D721Med (cell line): ENCODE results near the gene AGPAT3.

Source experiments
- DNase-seq: peaks from one replicate; pipeline ENCODE4 v3.0.0; 2011; ENCODE audit warnings: low spot score; ENCODE audit not compliant: insufficient read length
- FAIRE-seq: peaks from 2 replicates; lab custom pipeline; 2011; peaks lifted over from hg19 to GRCh38; lab: Jason Lieb, UNC
- TF ChIP-seq, protein P1 (sequence below): IDR thresholded peaks from 2 replicates; pipeline ENCODE4 v1.5.1; 2012; ENCODE audit warnings: mild to moderate bottlenecking, control low read depth; ENCODE audit not compliant: insufficient read depth; ENCODE audit errors: missing control alignments

The AGPAT3 gene

DNA sequence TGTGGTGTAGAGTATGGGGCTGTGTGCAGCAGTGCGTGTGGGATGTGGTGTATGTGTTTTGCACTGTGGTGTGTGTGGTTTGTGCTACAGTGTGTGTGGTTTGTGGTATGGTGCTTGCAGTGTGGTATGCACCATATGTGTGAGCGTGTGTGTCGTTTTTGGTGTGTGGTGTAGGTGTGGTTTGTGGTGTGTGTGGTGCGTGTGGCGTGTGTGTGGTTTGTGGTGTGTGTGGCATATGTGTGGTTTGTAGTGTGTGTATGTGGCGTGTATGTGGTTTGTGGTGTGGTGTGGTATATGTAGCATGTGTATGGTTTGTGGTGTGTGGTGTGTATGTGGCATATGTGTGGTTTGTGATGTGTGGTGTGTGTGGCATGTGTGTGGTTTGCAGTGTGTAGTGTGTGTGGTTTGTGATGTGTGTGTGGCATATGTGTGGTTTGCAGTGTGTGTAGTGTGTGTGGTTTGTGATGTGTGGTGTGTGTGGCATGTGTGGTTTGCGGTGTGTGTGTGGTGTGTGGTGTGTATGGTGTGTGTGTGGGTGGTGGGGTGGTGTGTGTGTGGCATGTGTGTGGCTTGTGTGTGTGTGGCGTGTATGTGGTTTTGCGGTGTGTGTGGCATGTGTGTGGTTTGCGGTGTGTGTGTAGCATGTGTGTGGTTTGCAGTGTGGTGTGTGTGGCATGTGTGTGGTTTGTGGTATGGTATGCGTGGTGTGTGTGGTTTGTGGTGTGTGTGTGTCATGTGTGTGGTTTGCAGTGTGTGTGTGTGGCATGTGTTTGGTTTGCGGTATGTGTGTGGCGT lies 93.5 kb downstream of the AGPAT3 start:
- TF ChIP-seq, protein P1, sequence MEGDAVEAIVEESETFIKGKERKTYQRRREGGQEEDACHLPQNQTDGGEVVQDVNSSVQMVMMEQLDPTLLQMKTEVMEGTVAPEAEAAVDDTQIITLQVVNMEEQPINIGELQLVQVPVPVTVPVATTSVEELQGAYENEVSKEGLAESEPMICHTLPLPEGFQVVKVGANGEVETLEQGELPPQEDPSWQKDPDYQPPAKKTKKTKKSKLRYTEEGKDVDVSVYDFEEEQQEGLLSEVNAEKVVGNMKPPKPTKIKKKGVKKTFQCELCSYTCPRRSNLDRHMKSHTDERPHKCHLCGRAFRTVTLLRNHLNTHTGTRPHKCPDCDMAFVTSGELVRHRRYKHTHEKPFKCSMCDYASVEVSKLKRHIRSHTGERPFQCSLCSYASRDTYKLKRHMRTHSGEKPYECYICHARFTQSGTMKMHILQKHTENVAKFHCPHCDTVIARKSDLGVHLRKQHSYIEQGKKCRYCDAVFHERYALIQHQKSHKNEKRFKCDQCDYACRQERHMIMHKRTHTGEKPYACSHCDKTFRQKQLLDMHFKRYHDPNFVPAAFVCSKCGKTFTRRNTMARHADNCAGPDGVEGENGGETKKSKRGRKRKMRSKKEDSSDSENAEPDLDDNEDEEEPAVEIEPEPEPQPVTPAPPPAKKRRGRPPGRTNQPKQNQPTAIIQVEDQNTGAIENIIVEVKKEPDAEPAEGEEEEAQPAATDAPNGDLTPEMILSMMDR = no peak

DNA sequence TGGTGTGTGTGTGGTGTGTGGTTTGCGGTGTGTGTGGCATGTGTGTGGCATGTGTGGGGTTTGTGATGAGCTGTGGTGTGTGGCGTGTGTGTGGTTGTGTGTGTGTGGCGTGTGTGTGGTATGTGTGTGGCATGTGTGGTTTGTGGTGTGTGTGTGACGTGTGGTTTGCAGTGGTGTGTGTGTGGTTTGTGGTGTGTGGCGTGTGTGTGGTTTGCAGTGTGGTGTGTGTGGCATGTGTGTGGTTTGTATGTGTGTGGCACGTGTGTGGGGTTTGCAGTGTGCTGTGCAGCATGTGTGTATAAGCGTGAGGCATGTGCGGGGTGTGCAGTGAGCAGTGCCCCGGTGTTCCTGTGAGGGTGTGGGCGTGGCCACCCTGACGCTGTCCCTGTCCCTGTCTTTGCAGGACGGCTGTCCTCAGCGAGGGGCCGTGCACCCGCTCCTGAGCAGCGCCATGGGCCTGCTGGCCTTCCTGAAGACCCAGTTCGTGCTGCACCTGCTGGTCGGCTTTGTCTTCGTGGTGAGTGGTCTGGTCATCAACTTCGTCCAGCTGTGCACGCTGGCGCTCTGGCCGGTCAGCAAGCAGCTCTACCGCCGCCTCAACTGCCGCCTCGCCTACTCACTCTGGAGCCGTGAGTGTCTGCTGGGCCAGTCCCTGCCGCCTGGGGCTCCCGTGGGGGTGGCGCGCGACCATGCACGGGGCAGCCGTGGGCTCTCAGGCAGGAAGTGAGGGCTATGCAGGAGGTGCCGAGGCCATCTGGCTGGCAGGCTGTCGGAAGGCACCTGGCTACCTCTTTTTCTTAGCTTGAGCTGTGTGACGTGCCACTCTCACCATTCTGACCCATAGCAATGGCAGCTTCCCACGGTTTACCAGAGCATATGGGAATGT lies 94.5 kb downstream of the AGPAT3 start:
- DNase-seq (no peak), FAIRE-seq (no peak)
- TF ChIP-seq, protein P1 = no peak

More for the DNA sequence above, 93.5 kb downstream of the AGPAT3 start:
- FAIRE-seq (no peak), DNase-seq (no peak)

DNA sequence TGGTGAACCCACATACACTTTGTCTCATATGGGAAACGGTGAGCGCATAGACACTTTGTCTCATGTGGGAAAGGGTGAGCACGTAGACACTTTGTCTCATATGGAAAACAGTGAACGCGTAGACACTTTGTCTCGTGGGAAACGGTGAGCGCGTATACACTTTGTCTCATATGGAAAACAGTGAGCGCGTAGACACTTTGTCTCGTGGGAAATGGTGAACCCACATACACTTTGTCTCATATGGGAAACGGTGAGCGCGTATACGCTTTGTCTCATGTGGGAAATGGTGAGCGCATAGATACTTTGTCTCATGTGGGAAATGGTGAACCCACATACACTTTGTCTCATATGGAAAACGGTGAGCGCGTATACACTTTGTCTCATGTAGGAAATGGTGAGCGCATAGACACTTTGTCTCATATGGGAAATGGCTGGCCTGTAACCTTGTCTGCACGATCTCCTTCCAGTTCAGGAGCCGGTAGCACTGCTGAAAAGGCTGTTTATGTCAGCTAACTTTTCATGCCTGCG lies 96.4 kb downstream of the AGPAT3 start:
- FAIRE-seq (no peak), DNase-seq (no peak)
- TF ChIP-seq, protein P1 = no peak

DNA sequence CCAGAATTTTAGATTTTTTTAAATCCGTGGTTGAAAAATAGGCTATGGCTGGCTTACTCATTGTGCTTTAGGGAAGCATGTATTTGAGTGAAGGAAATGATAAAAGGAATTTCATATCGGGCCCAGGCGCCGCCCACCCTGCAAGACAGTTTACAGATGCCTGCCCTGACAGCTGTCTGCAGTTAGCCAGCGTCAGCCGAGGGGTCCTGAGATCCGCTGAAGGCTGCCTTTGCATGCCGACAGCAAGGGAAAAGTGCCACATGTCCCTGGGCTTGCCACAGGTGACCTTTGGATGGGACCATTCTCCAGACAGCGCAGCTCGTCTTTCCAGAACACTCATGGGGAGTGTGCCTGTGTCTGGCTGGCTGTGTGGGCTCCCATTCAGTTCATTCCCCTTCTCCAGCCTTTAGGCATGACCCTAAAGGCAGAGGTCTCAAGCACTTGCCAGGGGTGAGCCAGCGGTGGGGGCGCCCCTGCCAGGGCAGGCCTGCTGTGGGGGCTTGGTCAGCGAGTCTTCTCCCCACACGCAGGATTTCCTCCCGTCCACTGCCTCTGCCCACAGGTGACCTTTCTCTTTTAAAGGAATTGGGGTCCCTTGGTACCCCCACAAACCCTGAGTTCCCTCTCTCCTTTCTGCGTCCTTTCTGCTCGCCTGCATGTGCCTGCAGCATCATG lies 101.0 kb downstream of the AGPAT3 start:
- FAIRE-seq = no peak
- TF ChIP-seq, protein P1 = no peak
- no peak for DNase-seq

DNA sequence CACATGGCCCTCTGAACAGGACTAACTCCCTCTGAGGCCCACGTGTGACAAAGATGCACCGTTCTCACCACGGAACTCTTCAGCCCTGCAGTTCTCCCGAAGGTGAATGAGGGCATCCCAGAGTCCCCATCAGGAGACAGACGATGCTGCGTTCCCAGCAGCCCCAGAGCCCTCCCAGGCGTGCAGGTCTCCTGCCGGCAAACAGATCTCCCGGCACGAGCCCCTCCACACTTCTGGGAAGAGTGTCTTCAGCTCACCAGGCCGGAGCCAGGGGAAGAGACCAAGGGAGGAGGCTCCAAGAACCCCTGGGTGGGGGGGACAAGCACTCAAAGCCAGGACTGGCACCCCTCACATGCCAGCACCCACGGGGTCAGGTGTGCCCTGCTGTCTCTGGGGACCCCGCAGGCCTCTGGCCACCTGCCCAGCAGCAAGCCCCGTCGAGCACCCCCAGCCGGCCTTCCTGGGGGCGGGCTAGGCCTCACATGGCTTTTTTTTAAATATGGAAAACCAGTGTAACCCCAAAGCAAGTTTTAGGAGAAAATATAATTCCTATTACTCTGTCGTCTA lies 102.0 kb downstream of the AGPAT3 start:
- no peak for FAIRE-seq
- TF ChIP-seq, protein P1 = no peak
- DNase-seq = no peak

DNA sequence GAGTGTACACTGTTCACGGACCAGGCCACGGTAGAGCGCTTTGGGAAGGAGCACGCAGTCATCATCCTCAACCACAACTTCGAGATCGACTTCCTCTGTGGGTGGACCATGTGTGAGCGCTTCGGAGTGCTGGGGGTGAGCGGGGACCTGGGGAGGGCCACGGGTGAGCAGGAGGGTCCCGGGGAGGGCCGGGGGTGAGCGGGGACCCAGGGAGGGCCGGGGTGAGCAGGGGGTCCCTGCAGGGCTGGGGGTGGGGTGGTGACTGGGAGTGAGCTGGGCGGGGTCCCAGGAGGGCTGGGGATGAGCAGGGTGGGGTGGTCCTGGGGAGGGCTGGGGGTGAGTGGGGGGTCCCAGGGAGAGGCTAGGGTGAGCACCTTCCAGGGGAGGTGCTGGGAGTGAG lies 103.0 kb downstream of the AGPAT3 start:
- TF ChIP-seq, protein P1 = no peak
- DNase-seq (no peak), FAIRE-seq (no peak)
